Prostate gland (tissue), 2 donors: ENCODE results near the gene GNG2. TPM values are rescaled to one million over a fixed set of nuclear protein-coding genes. Genes with fewer than 3 reads are reported as not detected.

Experiments used
- DNase-seq: peaks from one replicate; pipeline ENCODE4 v3.0.0-alpha.2; 2019; ENCODE audit warnings: low spot score
- H3K27ac ChIP-seq, 2 donors: fragments of 200-600 bp; sonication (generic); 2 replicates each; pipeline ENCODE4 v1.5.1; 2017 to 2019
- H3K27me3 ChIP-seq: fragments of 200-600 bp; sonication (generic); replicated peaks from 2 replicates; pipeline ENCODE4 v1.5.1; 2019; ENCODE audit not compliant: insufficient read depth
- H3K36me3 ChIP-seq, 2 donors: fragments of 200-600 bp; sonication (generic); 1 replicate in 1 of 2; 2 replicates in 1 of 2; pipeline versions ENCODE4 v1.5.1 to v1.8.1; 2017 to 2019
- H3K4me1 ChIP-seq: fragments of 200-600 bp; sonication (generic); replicated peaks from 2 replicates; pipeline ENCODE4 v1.5.1; 2019
- H3K4me3 ChIP-seq, 2 donors: fragments of 200-600 bp; sonication (generic); 2 replicates each; pipeline ENCODE4 v1.5.1; 2017 to 2019
- H3K9me3 ChIP-seq: fragments of 200-600 bp; sonication (generic); 2 replicates; pipeline ENCODE4 v1.5.1; 2017
- CTCF ChIP-seq, 4 experiments: fragments of 200-600 bp in 2 of 4; fragments of 450-650 bp in 2 of 4; sonication (generic) in 2 of 4; IDR thresholded peaks; 1 replicate in 3 of 4; 2 replicates in 1 of 4; pipeline ENCODE4 v1.5.1; 2016 to 2019; ENCODE audit warnings: antibody characterized with exemption in 4 of 4, mild to moderate bottlenecking in 2 of 4, moderate library complexity in 2 of 4
- POLR2A ChIP-seq: fragments of 450-650 bp; IDR thresholded peaks from one replicate; pipeline ENCODE4 v1.6.1; 2016; ENCODE audit warnings: antibody characterized with exemption, mild to moderate bottlenecking
- POLR2AphosphoS5 ChIP-seq: sonication (generic); formaldehyde crosslinking; IDR thresholded peaks from one replicate; pipeline ENCODE4 v1.6.1; 2017; ENCODE audit warnings: antibody characterized with exemption
- WGBS: methylation state at CpG from one replicate; pipeline ENCODE4 v1.1.5; 2018; 5-methylcytosine and 5-hydroxymethylcytosine counted together
- intact Hi-C: fragments of 100-400 bp; cut with DNase I; formaldehyde crosslinking; loops from one replicate; pipeline ENCODE4 v1.14.2; 2022
- total RNA-seq, 2 donors: library from RNA; depleted of rRNA; stranded (reverse); fragments of >200 nt; gene quantifications; one replicate each; pipeline ENCODE4 v1.1.0, GENCODE V29; 2016

GNG2 gene
- total RNA-seq, 2 donors from 2014 or later: 2.7 to 120 TPM

DNA sequence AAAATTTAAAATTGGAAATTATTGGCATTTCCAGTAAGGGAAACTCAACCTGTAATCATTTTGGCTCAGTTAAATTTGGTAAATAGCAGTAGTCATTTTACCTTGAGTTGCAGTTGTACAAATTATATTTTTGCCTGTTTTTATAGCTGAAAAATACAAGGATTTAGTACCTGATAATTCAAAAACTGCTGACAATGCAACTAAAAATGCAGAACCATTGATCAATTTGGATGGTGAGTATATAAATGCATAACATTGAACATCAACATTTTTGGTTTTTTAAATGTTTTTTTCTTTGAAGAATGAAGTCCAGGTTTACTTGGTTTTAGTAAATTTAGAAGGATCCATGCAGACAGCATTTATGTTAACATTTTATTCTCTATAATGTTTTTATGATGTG, 137.9 kb downstream of the GNG2 start:
- H3K27me3 ChIP-seq: no peaks in the 10 kb centered on the region
- H3K36me3 ChIP-seq: no peaks in the 10 kb centered on the region
- H3K4me3 ChIP-seq: no peak overlapping the region
- TF ChIP-seq POLR2AphosphoS5 (no peak), POLR2A (no peak)
- DNase-seq: no peak
- no peaks in the 10 kb centered on the region for H3K4me1 ChIP-seq
- H3K27ac ChIP-seq: no peak overlapping the region
- H3K9me3 ChIP-seq: no peaks in the 10 kb centered on the region
- intact Hi-C loops: loop anchor here (5.0 to 10.0 kb wide), 3 partner anchors 74 to 476 kb away; no protein-coding TSS in a partner anchor

- WGBS: 85% methylated on average over 2 of the region's 2 CpGs
- no peaks in the 10 kb centered on the region for H3K27me3 ChIP-seq
- no peak overlapping the region for H3K4me3 ChIP-seq
- no peak for DNase-seq
- intact Hi-C loops: loop anchor here (5.0 to 10.0 kb wide), 3 partner anchors 73 to 476 kb away; no protein-coding TSS in a partner anchor
- H3K36me3 ChIP-seq: no peaks in the 10 kb centered on the region
- H3K9me3 ChIP-seq: no peaks in the 10 kb centered on the region
- TF ChIP-seq POLR2A (no peak), CTCF (IDR thresholded peaks at IDR 0.05) (no peak), POLR2AphosphoS5 (no peak)
- no peak overlapping the region for H3K27ac ChIP-seq
- no peaks in the 10 kb centered on the region for H3K4me1 ChIP-seq
Observed at GRCh38 chr14:51999084-51999483, 138.7 kb downstream of the GNG2 start.

DNA sequence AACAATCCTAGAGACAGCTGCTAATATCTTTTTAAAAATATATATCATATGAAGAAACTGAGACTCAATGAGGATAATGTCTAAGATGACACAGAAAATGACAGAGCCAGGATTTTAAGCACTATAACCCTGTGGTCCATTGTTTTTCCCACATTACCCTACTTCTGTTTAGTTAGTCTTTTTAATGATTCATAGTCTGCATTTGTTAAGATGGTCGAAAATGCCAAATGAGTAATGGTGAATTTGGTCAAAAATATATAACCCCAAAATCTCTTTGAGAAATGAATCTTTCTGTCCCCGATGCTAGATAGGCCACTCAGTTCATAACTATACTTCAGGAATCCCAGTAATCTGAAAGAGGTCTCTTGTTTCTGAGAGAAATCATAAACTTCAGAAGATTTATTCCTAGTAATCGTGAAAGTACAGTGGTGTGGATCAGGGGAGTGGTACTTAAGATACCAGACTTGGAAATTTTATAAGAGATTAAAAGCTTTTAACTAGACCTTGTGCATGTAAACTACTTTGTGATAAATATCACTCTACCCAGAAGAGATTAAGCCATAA, 139.7 kb downstream of the GNG2 start:
- Histone ChIP-seq H3K27me3 (no peaks in the 10 kb centered on the region), H3K4me1 (no peaks in the 10 kb centered on the region), H3K9me3 (no peaks in the 10 kb centered on the region), H3K27ac (no peak overlapping the region), H3K4me3 (no peak overlapping the region), H3K36me3 (no peaks in the 10 kb centered on the region)
- no peak for TF ChIP-seq POLR2AphosphoS5
- TF ChIP-seq CTCF (IDR thresholded peaks at IDR 0.05): no peak
- TF ChIP-seq POLR2A: no peak
- no peak for DNase-seq
- intact Hi-C loops: no loop called here
- WGBS: 52% methylated on average over 3 of the region's 3 CpGs

DNA sequence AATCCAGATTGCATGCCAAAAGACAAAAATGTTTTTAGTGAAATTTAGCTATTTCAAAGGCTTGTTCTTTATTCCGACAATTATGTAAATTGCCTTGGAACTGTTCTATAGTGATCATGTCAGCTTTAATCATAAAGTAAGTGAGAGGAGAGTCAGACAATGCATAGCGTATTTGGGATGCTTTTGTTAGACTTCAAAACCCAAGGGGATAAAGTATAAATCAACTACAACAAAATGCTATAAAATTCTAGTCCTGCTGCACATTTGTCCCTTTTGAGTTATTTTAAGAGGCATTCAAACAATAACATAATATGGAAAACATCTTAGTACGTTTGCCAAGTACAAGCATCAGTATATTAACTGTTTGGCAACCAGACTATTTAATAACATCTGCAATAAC, 140.3 kb downstream of the GNG2 start:
- H3K9me3 ChIP-seq: no peaks in the 10 kb centered on the region
- H3K4me1 ChIP-seq: no peaks in the 10 kb centered on the region
- peak overlapping the region in 1 of 2 donors; percentile 84 for H3K27ac ChIP-seq
- no peak overlapping the region for H3K4me3 ChIP-seq
- no peaks in the 10 kb centered on the region for H3K36me3 ChIP-seq
- 73% methylated on average over 3 of the region's 3 CpGs for WGBS
- intact Hi-C loops: no loop called here
- TF ChIP-seq POLR2A (no peak), CTCF (IDR thresholded peaks at IDR 0.05) (no peak), POLR2AphosphoS5 (no peak)
- no peak for DNase-seq
- H3K27me3 ChIP-seq: no peaks in the 10 kb centered on the region

DNA sequence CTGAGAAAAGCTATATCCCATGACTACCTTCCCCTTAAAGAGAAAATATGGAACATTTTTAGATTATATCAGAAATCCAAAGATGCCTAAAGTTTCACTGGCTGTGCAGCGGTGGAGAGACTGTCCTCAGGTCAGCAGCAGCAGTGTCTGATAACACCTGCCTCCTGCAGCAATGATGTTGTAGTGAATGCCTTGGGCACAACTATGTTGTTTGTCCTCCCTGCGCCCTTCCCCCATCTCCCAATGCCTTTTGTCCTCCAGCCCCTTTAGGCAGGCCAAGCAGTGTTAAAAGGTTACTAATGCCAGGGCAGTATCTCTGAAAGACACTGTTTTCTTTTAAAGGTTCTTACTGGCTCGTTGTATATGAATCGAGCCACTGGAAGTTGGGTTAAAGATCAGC, 142.1 kb downstream of the GNG2 start:
- peak overlapping the region; percentile 72 to 84 for H3K27ac ChIP-seq
- intact Hi-C loops: no loop called here
- no peak overlapping the region for H3K4me3 ChIP-seq
- no peaks in the 10 kb centered on the region for H3K36me3 ChIP-seq
- H3K4me1 ChIP-seq: no peaks in the 10 kb centered on the region
- DNase-seq: no peak
- no peaks in the 10 kb centered on the region for H3K27me3 ChIP-seq
- H3K9me3 ChIP-seq: no peaks in the 10 kb centered on the region
- WGBS: 77% methylated on average over 4 of the region's 4 CpGs
- TF ChIP-seq POLR2A (no peak), POLR2AphosphoS5 (no peak), CTCF (IDR thresholded peaks at IDR 0.05) (no peak)
